ENCODE measurements around the gene MPPED2. TPM values are rescaled to one million over a fixed set of nuclear protein-coding genes. Genes with fewer than 3 reads are reported as not detected.

MPPED2 gene
- polyA plus RNA-seq, 1 donor (not counting 4 experiments of a cell fraction or from before 2014, with no cell fraction given), result not detected

- no peaks in the 10 kb centered on the region for H3K9me3 ChIP-seq (ENCODE audit: control insufficient read depth, low read depth, low read length)
- no peaks in the 10 kb centered on the region for H3K27me3 ChIP-seq (ENCODE audit: control insufficient read depth, extremely low read depth, insufficient read depth, low read length)
- no peaks in the 10 kb centered on the region for H4K20me1 ChIP-seq (ENCODE audit: control insufficient read depth, extremely low read depth, insufficient read depth, low read length)
- H3K79me2 ChIP-seq (ENCODE audit: control insufficient read depth, insufficient read depth, low read length), result no peaks in the 10 kb centered on the region
- dilution Hi-C loops (cut with MboI; ENCODE audit: extremely low pct_ligation_motif_present, low sequenced_read_pairs), result no loop called here
- no peak for TF ChIP-seq EZH2 (IDR thresholded peaks at IDR 0.05; ENCODE audit: low read length)
- no peak for TF ChIP-seq CTCF (optimal IDR thresholded peaks at IDR 0.05 in 1 of 3, IDR thresholded peaks at IDR 0.05 in 1 of 3, conservative IDR thresholded peaks at IDR 0.05 in 1 of 3; ENCODE audit: extremely low read depth in 1 of 3, insufficient read depth in 2 of 3, low read length in 3 of 3)
- H3K36me3 ChIP-seq (ENCODE audit: control insufficient read depth in 2 of 2, extremely low read depth in 1 of 2, insufficient read depth in 2 of 2, low read length in 2 of 2), result no peaks in the 10 kb centered on the region
- H3K4me2 ChIP-seq (ENCODE audit: control insufficient read depth, extremely low read depth, insufficient read depth, low read depth, low read length), result no peak overlapping the region
- no peak overlapping the region for H3K9ac ChIP-seq (ENCODE audit: control insufficient read depth, extremely low read depth, insufficient read depth, low read length)
- no peak overlapping the region for H3K27ac ChIP-seq (ENCODE audit: control insufficient read depth, insufficient read depth, low read length)
- no peaks in the 10 kb centered on the region for H3K4me1 ChIP-seq (ENCODE audit: control insufficient read depth, extremely low read depth, insufficient read depth, low read length)
- FAIRE-seq (no peak), DNase-seq (ENCODE audit: low read depth, low spot score) (no peak)
- H3K9me1 ChIP-seq (ENCODE audit: control insufficient read depth, extremely low read depth, insufficient read depth, low read length), result no peaks in the 10 kb centered on the region
- no peak overlapping the region for H2AFZ ChIP-seq (ENCODE audit: control insufficient read depth, low read length)
- H3K4me3 ChIP-seq (ENCODE audit: control insufficient read depth in 2 of 3, extremely low read depth in 1 of 3, insufficient read depth in 2 of 3, low read depth in 1 of 3, low read length in 3 of 3), result no peak overlapping the region
These were observed 127.6 kb downstream of the MPPED2 start for GRCh38 chr11:30458541-30458940.

GRCh38 chr11:30457087-30457486 lies 129.1 kb downstream of the MPPED2 start:
- no peaks in the 10 kb centered on the region for H3K4me1 ChIP-seq (ENCODE audit: control insufficient read depth, extremely low read depth, insufficient read depth, low read length)
- no peak for DNase-seq (ENCODE audit: low read depth, low spot score)
- dilution Hi-C loops (cut with MboI; ENCODE audit: extremely low pct_ligation_motif_present, low sequenced_read_pairs), result no loop called here
- no peaks in the 10 kb centered on the region for H3K9me1 ChIP-seq (ENCODE audit: control insufficient read depth, extremely low read depth, insufficient read depth, low read length)
- H3K27me3 ChIP-seq (ENCODE audit: control insufficient read depth, extremely low read depth, insufficient read depth, low read length), result no peaks in the 10 kb centered on the region
- no peaks in the 10 kb centered on the region for H3K9me3 ChIP-seq (ENCODE audit: control insufficient read depth, low read depth, low read length)
- no peak overlapping the region for H3K9ac ChIP-seq (ENCODE audit: control insufficient read depth, extremely low read depth, insufficient read depth, low read length)
- FAIRE-seq, result no peak
- H3K4me2 ChIP-seq (ENCODE audit: control insufficient read depth, extremely low read depth, insufficient read depth, low read depth, low read length), result no peak overlapping the region
- H3K4me3 ChIP-seq (ENCODE audit: control insufficient read depth in 2 of 3, extremely low read depth in 1 of 3, insufficient read depth in 2 of 3, low read depth in 1 of 3, low read length in 3 of 3), result no peak overlapping the region
- H4K20me1 ChIP-seq (ENCODE audit: control insufficient read depth, extremely low read depth, insufficient read depth, low read length), result no peaks in the 10 kb centered on the region
- no peak overlapping the region for H2AFZ ChIP-seq (ENCODE audit: control insufficient read depth, low read length)
- H3K79me2 ChIP-seq (ENCODE audit: control insufficient read depth, insufficient read depth, low read length), result no peaks in the 10 kb centered on the region
- TF ChIP-seq CTCF (optimal IDR thresholded peaks at IDR 0.05 in 1 of 3, IDR thresholded peaks at IDR 0.05 in 1 of 3, conservative IDR thresholded peaks at IDR 0.05 in 1 of 3; ENCODE audit: extremely low read depth in 1 of 3, insufficient read depth in 2 of 3, low read length in 3 of 3) (no peak), EZH2 (IDR thresholded peaks at IDR 0.05; ENCODE audit: low read length) (no peak)
- no peak overlapping the region for H3K27ac ChIP-seq (ENCODE audit: control insufficient read depth, insufficient read depth, low read length)
- H3K36me3 ChIP-seq (ENCODE audit: control insufficient read depth in 2 of 2, extremely low read depth in 1 of 2, insufficient read depth in 2 of 2, low read length in 2 of 2), result no peaks in the 10 kb centered on the region

Measured in keratinocyte (primary cell).